Measurements from ENCODE around the gene COMP. TPM values are rescaled to one million over a fixed set of nuclear protein-coding genes. Genes with fewer than 3 reads are reported as not detected.

COMP gene
- total and polyA plus RNA-seq, 2 donors (not counting 1 experiment from before 2014, with no cell fraction given) = not detected

- H2AFZ ChIP-seq (ENCODE audit: insufficient read depth, low read depth, low read length, poor library complexity, severe bottlenecking) = no peak overlapping the region
- peaks cover 33% of the 10 kb centered on the region for H4K20me1 ChIP-seq (ENCODE audit: control insufficient read depth, insufficient read depth, low read length, poor library complexity, severe bottlenecking)
- DNase-seq (no peak), ATAC-seq (ENCODE audit: low read depth) (no peak)
- CTCF ChIA-PET = interaction anchor here (0.6 to 1.2 kb wide), 2 partner anchors 43 to 52 kb away, joined by 3 read pairs; no protein-coding TSS in a partner anchor
- intact Hi-C loops (cut with micrococcal nuclease) = loop anchor here (2.0 to 5.0 kb wide), 5 partner anchors 43 to 628 kb away; partner anchors contain the start of genes COPE, DDX49, RAB3A and REX1BD
- WGBS (ENCODE audit: insufficient coverage) = no CpG with 5 or more reads among the region's 2 CpGs
- no peak overlapping the region for H3K27ac ChIP-seq (ENCODE audit: low read length in 2 of 2)
- POLR2A ChIA-PET = no interaction called here
- H3K4me3 ChIP-seq (ENCODE audit: control extremely low read depth in 1 of 5, extremely low read depth in 1 of 5, insufficient read depth in 1 of 5, low read depth in 2 of 5, low read length in 4 of 5) = no peak overlapping the region
- no peak overlapping the region for H3K27ac Mint-ChIP-seq
- no peaks in the 10 kb centered on the region for H3K9me3 Mint-ChIP-seq (ENCODE audit: insufficient read depth)
- H3K9me3 ChIP-seq (ENCODE audit: control extremely low read depth in 1 of 3, control insufficient read depth in 2 of 3, insufficient read depth in 1 of 3, low read length in 2 of 3) = peaks cover 2 to 22% (median 6%) of the 10 kb centered on the region in 3 donors
- H3K4me1 Mint-ChIP-seq = peaks cover 26% of the 10 kb centered on the region
- TF ChIP-seq EZH2 (IDR thresholded peaks at IDR 0.05; ENCODE audit: borderline replicate concordance, insufficient read depth, low read depth, low read length, poor library complexity, severe bottlenecking) = no peak
- H3K27me3 Mint-ChIP-seq = peaks cover 8% of the 10 kb centered on the region
- no peak overlapping the region for H3K4me2 ChIP-seq (replicated peaks; ENCODE audit: low read depth, low read length, poor library complexity, severe bottlenecking)
- H3K4me3 Mint-ChIP-seq = peak overlapping the region; percentile 67
- peaks cover 26 to 29% of the 10 kb centered on the region in 2 donors for H3K4me1 ChIP-seq (ENCODE audit: control insufficient read depth in 2 of 2, insufficient read depth in 2 of 2, low read length in 2 of 2)
- H3K36me3 ChIP-seq (replicated peaks in 1 of 2; ENCODE audit: control extremely low read depth in 1 of 2, control insufficient read depth in 1 of 2, extremely low read depth in 1 of 2, insufficient read depth in 2 of 2, low read length in 1 of 2) = peaks cover 6 to 7% of the 10 kb centered on the region in 2 experiments
- H3K79me2 ChIP-seq (ENCODE audit: control insufficient read depth, insufficient read depth, low read length) = peaks cover 36% of the 10 kb centered on the region
- no peak overlapping the region for H3K9ac ChIP-seq (ENCODE audit: low read length)
- H3K27me3 ChIP-seq (replicated peaks in 1 of 4; ENCODE audit: control extremely low read depth in 1 of 4, control insufficient read depth in 3 of 4, insufficient read depth in 4 of 4, low read length in 3 of 4) = no peaks in the 10 kb centered on the region
These were observed 39.4 kb upstream of the COMP start for GRCh38 chr19:18830488-18830887.

DNA sequence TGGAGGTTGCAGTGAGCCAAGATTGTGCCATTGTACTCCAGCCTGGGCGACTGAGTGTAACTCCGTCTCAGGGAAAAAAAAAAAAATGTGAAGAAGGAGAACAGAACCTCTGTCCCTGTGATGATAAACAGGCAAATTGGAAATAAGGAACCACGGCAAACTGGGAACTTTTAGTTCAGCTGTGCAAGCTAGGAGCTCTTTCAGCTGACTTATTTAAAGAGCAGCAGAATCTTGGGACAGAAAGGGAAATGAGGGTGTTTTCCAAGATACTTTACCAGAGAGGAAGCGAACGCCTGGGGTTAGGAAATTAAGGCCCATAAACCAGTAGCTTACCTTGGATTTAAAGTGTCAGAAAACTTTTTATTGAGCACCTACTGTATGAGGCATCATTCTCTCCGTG, 37.7 kb upstream of the COMP start:
- no peak overlapping the region for H3K9ac ChIP-seq (ENCODE audit: low read length)
- no peaks in the 10 kb centered on the region for H3K27me3 ChIP-seq (replicated peaks in 1 of 4; ENCODE audit: control extremely low read depth in 1 of 4, control insufficient read depth in 3 of 4, insufficient read depth in 4 of 4, low read length in 3 of 4)
- no peak overlapping the region for H3K4me3 Mint-ChIP-seq
- ATAC-seq (ENCODE audit: low read depth) = no peak
- DNase-seq = no peak
- H3K27ac Mint-ChIP-seq = no peak overlapping the region
- H3K4me1 ChIP-seq (ENCODE audit: control insufficient read depth in 2 of 2, insufficient read depth in 2 of 2, low read length in 2 of 2) = peaks cover 15 to 19% of the 10 kb centered on the region in 2 donors
- intact Hi-C loops (cut with micrococcal nuclease) = no loop called here
- H3K4me3 ChIP-seq (ENCODE audit: control extremely low read depth in 1 of 5, extremely low read depth in 1 of 5, insufficient read depth in 1 of 5, low read depth in 2 of 5, low read length in 4 of 5) = no peak overlapping the region
- peaks cover 2 to 22% (median 6%) of the 10 kb centered on the region in 3 donors for H3K9me3 ChIP-seq (ENCODE audit: control extremely low read depth in 1 of 3, control insufficient read depth in 2 of 3, insufficient read depth in 1 of 3, low read length in 2 of 3)
- peaks cover 0 to 3% of the 10 kb centered on the region in 2 experiments for H3K36me3 ChIP-seq (replicated peaks in 1 of 2; ENCODE audit: control extremely low read depth in 1 of 2, control insufficient read depth in 1 of 2, extremely low read depth in 1 of 2, insufficient read depth in 2 of 2, low read length in 1 of 2)
- 52% methylated on average over 3 of the region's 6 CpGs for WGBS (ENCODE audit: insufficient coverage)
- H4K20me1 ChIP-seq (ENCODE audit: control insufficient read depth, insufficient read depth, low read length, poor library complexity, severe bottlenecking) = peaks cover 16% of the 10 kb centered on the region
- H3K27me3 Mint-ChIP-seq = peaks cover 8% of the 10 kb centered on the region
- H3K79me2 ChIP-seq (ENCODE audit: control insufficient read depth, insufficient read depth, low read length) = peaks cover 19% of the 10 kb centered on the region
- TF ChIP-seq, protein P1, sequence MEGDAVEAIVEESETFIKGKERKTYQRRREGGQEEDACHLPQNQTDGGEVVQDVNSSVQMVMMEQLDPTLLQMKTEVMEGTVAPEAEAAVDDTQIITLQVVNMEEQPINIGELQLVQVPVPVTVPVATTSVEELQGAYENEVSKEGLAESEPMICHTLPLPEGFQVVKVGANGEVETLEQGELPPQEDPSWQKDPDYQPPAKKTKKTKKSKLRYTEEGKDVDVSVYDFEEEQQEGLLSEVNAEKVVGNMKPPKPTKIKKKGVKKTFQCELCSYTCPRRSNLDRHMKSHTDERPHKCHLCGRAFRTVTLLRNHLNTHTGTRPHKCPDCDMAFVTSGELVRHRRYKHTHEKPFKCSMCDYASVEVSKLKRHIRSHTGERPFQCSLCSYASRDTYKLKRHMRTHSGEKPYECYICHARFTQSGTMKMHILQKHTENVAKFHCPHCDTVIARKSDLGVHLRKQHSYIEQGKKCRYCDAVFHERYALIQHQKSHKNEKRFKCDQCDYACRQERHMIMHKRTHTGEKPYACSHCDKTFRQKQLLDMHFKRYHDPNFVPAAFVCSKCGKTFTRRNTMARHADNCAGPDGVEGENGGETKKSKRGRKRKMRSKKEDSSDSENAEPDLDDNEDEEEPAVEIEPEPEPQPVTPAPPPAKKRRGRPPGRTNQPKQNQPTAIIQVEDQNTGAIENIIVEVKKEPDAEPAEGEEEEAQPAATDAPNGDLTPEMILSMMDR (IDR thresholded peaks at IDR 0.05) = no peak
- TF ChIP-seq EZH2 (IDR thresholded peaks at IDR 0.05; ENCODE audit: borderline replicate concordance, insufficient read depth, low read depth, low read length, poor library complexity, severe bottlenecking) = no peak
- H3K9me3 Mint-ChIP-seq (ENCODE audit: insufficient read depth) = no peaks in the 10 kb centered on the region
- ChIA-PET POLR2A (no interaction called here), CTCF (interaction anchor here (1.1 kb wide), 1 partner anchor 19 kb away, joined by 3 read pairs; no protein-coding TSS in a partner anchor)
- no peak overlapping the region for H3K27ac ChIP-seq (ENCODE audit: low read length in 2 of 2)
- no peak overlapping the region for H2AFZ ChIP-seq (ENCODE audit: insufficient read depth, low read depth, low read length, poor library complexity, severe bottlenecking)
- no peak overlapping the region for H3K4me2 ChIP-seq (replicated peaks; ENCODE audit: low read depth, low read length, poor library complexity, severe bottlenecking)
- peaks cover 12% of the 10 kb centered on the region for H3K4me1 Mint-ChIP-seq

Data from B cell (primary cell).